Cardiac septum (tissue), 1 donor: ENCODE results near the gene NOP10. TPM values are rescaled to one million over a fixed set of nuclear protein-coding genes. Genes with fewer than 3 reads are reported as not detected.

Source experiments
- DNase-seq: peaks from one replicate; pipeline ENCODE4 v3.0.0-alpha.2; 2020; ENCODE audit warnings: low spot score
- intact Hi-C: fragments of 100-400 bp; cut with DNase I; formaldehyde crosslinking; loops from one replicate; pipeline ENCODE4 v1.14.0; 2022
- total RNA-seq: library from RNA; stranded (reverse); fragmentation: NEBNext Ultra II Directional; extraction: Animal tissue kit (Norgen Biotek cat#: 25700); gene quantifications from one replicate; pipeline ENCODE4 v1.2.1, GENCODE V29; 2021
- donor health status: DM: no; HTN: no; CAD: no.

The NOP10 gene
- total RNA-seq, 1 donor from 2014 or later = 96.9 TPM

DNA sequence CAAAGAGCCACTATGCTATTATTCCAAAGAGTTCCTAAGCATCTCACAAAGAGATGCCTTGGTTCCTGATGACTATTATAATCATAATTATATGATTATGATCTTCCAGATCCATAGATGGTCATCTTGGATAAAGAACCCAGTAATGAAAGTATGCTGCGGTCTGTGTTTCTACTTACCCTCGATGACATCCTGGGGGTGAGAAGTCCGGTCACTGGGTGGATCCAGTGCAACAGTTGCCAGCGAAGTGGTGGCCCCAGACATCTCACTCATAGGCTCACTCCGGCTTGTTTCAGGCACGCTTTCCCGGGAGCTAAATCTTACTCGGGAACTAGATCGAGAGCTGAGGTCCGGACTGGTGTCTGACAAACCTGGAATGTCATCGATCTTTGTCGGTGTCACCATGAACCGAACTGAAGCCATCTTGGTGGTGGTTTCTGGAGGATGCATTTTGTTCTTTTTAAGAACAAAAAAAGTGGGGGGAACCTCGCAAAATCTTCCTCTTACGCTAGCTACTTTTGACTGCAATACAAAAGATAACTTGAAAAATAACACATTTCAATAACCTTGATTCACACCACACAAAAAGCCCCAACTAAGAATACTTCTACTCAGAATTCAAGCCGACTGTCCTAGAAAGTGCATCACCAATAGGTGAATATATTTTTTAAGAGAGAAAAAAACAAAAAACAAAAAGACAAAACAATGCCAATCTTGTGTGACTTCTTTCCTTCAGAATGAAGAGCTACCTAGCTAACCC, 6.5 kb downstream of the NOP10 start:
- intact Hi-C loops = loop anchor here (10.0 kb wide), 1 partner anchor 112 kb away; the partner anchor contains the start of gene EMC4
- no peak for DNase-seq

GRCh38 chr15:34335176-34336032, 7.5 kb downstream of the NOP10 start:
- no peak for DNase-seq
- intact Hi-C loops = loop anchor here (10.0 kb wide), 1 partner anchor 111 kb away; the partner anchor contains the start of gene EMC4

DNA sequence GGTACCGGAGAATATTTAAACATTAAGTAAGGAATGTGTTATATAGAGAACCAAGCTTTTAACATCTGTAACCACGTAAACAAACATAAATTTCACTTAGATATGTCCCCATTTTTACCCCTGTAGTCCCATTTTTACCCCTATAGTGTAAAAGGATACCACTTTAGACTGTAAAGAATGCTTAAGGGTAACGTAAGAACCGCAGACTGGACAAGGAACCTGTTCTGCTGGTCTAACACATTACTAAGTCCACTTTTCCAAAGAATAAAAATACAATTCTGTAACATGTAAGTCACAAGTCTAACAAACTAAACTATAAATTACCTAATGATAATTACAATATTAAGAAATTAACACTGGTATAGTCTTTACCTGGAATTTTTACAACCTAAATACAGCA, 8.3 kb downstream of the NOP10 start:
- DNase-seq = no peak
- intact Hi-C loops = loop anchor here (10.0 kb wide), 1 partner anchor 110 kb away; the partner anchor contains the start of gene EMC4

DNA sequence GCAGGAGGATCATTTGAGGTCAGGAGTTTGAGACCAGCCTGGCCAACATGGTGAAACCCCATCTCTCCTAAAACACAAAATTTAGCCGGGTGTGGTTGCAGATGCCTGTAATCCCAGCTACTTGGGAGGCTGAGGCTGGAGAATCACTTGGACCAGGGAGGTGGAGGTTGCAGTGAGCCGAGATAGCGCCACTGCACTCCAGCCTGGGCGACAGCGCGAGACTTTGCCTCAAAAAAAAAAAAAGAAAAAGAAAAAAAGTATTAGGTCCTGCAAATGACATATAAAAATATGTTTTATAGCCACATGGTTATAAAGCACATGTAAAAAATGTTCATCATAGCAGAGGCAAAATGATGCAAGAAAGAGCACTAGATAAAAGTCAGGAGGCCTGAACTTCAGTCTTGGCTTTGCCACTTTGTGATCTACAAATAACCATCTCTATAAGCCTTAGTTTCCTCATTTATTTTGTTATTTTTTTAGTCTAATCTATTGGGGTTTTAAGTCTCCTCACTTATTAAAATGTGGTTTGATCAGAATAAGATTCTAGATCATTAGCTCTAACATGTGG, 10.3 kb downstream of the NOP10 start:
- no peak for DNase-seq
- intact Hi-C loops = loop anchor here (10.0 kb wide), 1 partner anchor 108 kb away; the partner anchor contains the start of gene EMC4

GRCh38 chr15:34331809-34332208, 11.1 kb downstream of the NOP10 start:
- intact Hi-C loops = loop anchor here (10.0 kb wide), 1 partner anchor 107 kb away; the partner anchor contains the start of gene EMC4
- DNase-seq = no peak

DNA sequence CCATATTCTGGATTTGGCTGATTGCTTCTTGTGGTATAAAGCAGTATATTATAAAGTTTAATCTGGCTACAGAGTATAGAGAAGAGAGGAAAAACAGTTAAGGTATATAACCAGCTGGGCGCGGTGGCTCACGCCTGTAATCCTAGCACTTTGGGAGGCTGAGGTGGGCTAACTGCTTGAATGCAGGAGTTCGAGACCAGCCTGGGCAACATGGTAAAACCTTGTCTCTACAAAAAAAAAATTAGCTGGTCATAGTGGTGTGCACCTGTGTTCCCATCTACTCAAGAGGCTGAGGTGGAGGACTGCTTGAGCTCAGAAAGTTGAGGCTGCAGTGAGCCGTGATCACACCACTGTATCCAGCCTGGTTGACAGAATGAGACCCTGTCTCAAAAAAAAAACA, 12.7 kb downstream of the NOP10 start:
- intact Hi-C loops = loop anchor here (10.0 kb wide), 1 partner anchor 105 kb away; the partner anchor contains the start of gene EMC4

GRCh38 chr15:34329006-34329405, 13.9 kb downstream of the NOP10 start:
- intact Hi-C loops = no loop called here
- DNase-seq = no peak

More for the DNA sequence above, 12.7 kb downstream of the NOP10 start:
- no peak for DNase-seq

DNA sequence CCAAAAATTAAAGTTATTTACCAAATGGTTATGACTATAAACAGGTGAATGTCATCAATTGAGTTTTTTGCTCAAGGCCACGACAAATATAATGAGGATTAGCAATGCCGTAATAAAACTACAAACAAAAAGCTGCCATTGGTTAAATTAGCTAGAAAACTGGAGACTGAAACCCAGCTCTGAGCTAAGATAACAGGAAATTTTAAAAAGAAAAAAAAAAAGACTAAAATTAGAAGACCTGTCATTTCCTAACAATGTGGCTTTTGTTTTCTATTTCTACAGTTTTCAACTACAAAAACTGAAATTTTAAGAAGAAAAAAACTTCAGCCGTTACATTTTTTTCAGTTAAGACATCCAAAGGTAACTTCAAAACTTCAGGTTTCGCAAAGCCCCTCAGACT, 15.0 kb downstream of the NOP10 start:
- DNase-seq = no peak
- intact Hi-C loops = no loop called here

- intact Hi-C loops = no loop called here
- DNase-seq = no peak
These were observed 17.6 kb downstream of the NOP10 start for GRCh38 chr15:34325368-34325767.

GRCh38 chr15:34324933-34325332, 18.0 kb downstream of the NOP10 start:
- no peak for DNase-seq
- intact Hi-C loops = no loop called here

GRCh38 chr15:34323217-34323616, 19.7 kb downstream of the NOP10 start:
- intact Hi-C loops = no loop called here
- no peak for DNase-seq

GRCh38 chr15:34318277-34319079, 24.5 kb downstream of the NOP10 start:
- peak; percentile 87 for DNase-seq
- intact Hi-C loops = loop anchor here (2.0 kb wide), 1 partner anchor 20 kb away; no protein-coding TSS in a partner anchor

DNA sequence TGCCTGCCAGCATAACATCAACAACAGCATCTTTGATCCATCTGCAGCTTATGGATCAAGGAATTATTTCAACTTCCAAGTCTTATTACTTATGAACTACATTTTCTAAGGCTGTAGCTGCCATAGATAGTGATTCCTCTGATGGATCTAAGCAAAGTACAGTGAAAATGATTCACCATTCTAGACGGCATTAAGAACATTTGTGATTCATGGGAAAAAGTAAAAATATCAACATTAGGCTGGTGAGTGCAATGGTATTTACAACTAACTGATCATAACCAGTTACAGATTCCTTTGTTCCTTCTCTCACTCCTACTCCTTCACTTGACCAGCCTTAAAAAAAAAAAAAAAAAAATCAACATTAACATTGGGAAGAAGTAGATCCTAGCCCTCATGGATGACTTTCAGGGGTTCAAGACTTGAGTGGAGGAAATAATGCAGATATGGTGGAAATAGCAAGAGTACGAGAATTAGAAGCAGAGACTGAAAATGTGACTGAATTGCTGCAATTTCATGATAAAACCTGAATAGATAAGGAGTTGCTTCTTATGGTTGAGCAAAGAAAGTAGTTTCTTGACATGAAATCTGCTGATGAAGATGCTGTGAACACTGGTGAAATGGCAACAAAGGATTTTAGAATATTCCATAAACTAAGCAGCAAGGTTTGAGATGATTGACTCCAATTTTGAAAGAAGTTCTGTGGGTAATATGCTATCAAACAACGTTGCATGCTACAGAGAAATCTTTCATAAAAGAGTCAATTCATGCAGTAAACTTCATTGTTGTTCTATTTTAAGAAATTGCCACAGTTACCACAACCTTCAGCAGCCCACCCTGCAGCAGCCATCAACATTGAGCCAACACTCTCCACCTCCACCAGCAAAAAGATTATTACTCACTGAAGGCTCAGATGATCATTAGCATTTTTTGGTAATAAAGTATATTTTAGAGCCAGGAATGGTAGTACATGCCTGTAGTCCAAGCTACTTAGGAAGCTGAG, 28.1 kb downstream of the NOP10 start:
- intact Hi-C loops = no loop called here

DNA sequence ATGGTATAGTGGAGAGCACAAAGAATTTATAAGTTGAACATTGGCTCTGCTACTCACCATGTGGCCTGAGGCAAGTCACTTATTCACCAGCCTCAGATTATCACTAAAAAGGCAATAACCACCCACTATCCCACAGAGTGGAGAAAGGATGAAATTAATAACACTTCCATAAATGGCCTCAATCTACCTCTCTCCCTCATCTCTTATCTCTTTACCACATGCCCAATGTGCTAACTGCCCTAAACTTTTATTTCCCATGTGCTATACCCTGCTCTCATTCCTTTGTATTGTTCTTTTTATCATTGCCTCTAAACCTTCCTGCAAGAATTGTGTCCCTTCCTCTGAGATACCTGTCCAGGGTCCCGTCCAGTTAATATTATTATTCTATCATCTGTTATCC, 31.4 kb downstream of the NOP10 start:
- DNase-seq = no peak
- intact Hi-C loops = no loop called here

More for the DNA sequence above, 28.1 kb downstream of the NOP10 start:
- no peak for DNase-seq

DNA sequence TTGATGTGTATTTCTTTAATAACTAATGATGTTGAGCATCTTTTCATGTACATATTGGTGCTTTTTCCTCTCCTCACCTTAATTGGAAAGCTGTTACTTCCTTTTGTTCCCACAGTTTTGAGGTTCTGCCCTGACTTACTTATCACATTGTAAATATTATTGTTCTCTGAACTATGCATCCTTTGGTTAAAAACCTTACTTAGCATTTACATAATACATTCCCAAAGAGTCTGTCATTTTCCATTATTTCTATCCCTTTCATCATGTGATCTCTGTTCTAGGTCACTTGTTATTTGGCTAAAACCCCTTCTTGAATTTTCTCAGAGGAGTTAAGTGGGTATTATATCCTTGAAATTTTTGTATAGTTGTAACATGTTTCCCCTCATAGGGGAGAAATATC, 38.3 kb downstream of the NOP10 start:
- no peak for DNase-seq
- intact Hi-C loops = no loop called here

DNA sequence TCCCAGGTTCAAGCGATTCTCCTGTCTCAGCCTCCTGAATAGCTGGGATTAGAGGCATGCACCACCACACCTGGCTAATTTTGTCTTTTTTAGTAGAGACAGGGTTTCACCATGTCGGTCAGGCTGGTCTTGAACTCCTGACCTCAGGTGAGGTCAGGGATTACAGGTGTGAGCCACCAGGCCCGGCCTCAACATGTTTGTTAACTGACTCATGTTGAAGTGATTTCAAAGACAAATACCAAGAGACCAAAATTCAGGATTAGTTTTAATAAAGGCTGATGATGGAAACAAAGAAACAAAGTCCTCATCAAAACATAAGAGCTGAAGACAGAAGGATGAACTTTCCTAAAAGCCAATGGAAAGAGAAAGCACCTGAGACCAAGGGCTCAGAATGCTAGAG, 41.9 kb downstream of the NOP10 start:
- intact Hi-C loops = no loop called here
- no peak for DNase-seq

- no peak for DNase-seq
- intact Hi-C loops = no loop called here
These were observed 45.9 kb downstream of the NOP10 start for GRCh38 chr15:34297059-34297458.

- DNase-seq = no peak
- intact Hi-C loops = no loop called here
These were observed 50.3 kb downstream of the NOP10 start for GRCh38 chr15:34292621-34293020.
